Stimulated activated CD8-positive, alpha-beta memory T cell treated with anti-CD3 and anti-CD28 coated beads, Interleukin-12 subunit alpha, Interleukin-12 subunit beta, amount 100 ng/mL, for 24 hours (primary cell): ENCODE measurements around the gene ZNF385C.

Source experiments
- DNase-seq: peaks from one replicate; pipeline ENCODE4 v3.0.0-alpha.2; 2020; ENCODE audit errors: extremely low read depth

The ZNF385C gene

GRCh38 chr17:42051013-42051400, 47.3 kb downstream of the ZNF385C start:
- no peak for DNase-seq

DNA sequence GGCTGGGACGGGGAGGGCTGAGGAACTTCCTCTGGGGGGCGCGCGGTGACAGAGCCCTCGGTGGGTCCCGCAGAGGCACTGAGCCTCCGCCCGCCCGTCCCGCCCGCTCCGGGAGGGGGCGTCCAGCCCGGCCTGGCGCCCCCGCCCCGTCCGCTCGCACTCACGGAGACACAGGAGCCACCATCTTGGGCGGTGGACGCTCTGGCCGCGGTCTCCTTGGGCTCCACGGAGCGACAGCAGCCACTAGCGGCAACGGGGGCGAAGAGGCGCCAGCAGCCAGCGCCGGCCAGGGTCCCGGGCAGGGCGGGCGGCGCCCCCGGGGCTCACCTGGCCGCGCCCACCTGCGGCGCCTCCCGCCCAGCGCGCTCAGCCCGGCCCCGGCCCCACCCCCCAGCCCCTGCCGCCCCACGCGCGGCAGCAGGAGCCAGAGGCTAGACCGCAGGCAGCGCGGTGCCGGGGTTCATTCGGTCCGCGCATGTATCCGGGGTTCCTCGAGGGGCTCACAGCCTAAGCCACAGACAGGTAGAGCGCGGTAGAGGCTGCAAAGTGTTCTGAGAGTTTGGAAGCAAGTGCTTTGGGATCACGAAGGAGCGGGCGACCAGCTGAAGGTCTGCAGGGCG, 47.8 kb downstream of the ZNF385C start, which contains the start of gene C17orf113:
C17orf113 (minus strand) TSS at position 209 of the 620 bp plus-strand sequence. CDS start 7,225 bp downstream, outside the sequence.
- DNase-seq = no peak

DNA sequence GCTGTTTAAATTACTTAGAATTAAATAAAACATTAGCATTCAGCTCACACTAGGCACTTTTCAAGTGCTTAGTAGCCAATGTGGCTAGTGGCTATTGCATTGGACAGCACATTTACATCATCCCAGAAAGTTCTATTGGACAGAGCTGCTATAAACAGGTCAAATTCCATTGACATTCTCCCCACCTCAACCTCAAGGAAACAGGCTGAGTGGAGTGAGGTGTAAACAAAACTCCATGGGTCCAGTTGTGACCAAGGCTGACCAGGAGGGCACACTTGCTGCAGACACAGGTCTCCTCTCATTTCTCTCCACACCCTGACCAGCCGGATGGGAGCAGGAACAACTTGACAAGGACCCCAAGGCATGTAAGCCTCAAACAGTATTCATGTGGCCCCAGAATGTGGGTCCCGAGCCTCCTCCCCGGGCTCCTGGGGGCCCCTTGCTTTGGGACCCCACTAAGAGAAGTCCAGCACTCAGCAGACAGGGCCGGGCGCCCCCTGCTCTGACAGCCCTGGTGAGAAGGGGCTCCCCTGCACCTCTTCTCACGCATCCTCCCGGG, 48.4 kb downstream of the ZNF385C start:
- DNase-seq = no peak

DNA sequence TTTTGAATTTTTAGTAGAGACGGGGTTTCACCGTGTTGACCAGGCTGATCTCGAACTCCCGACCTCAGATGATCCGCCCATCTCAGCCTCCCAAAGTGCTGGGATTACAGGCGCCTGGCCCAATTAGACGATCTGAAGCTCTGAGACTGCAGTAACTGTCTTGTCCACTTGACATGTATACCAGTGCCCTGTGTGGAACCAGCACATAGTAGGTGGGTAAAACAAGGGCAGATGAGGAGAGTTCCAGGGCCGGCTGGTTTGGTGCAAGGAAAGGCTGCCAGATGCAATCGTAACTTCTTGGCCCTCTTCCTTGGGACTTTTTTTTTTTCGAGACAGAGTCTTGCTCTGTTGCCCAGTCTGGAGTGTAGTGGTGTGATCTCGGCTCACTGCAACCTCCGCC, 50.9 kb downstream of the ZNF385C start:
- no peak for DNase-seq

DNA sequence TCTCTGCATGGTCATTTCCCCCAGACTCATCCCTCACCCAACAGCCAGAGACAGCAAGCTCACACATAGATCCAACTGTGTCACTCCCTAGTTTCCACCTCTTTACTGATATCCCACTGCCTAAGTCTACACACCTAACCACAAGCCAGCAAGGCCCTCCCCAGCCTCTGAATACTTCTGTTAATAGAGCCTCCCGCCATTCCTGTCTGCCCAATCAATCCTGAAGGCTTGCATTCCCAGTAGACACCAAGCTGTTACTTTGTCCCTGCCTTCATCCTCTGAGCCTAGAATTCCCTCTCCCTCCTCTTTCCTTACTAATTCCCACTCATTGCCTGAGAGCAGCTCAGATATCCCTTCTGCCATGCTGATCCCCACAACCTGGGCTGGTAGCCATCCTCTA, 52.6 kb downstream of the ZNF385C start:
- no peak for DNase-seq

GRCh38 chr17:42042598-42043319, 55.5 kb downstream of the ZNF385C start:
- no peak for DNase-seq

DNA sequence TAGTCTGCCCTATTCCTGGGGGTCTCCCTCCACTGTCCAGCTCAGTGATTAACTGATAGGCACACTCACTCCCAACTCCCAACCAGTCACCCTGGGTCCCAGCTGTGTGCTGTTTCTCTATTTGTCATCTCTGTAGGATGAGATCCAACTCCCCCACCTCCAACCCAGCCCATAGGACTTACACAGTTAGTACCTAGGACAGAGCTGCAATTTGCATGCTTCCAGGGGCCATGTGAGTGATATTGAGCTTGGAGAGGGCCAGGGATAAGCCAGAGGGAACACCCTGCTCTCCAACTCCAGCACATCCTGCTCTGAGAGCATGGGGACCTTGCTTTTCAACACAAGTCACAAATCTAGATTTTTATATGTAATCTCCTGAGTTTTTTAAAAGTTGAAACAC, 56.7 kb downstream of the ZNF385C start:
- no peak for DNase-seq

DNA sequence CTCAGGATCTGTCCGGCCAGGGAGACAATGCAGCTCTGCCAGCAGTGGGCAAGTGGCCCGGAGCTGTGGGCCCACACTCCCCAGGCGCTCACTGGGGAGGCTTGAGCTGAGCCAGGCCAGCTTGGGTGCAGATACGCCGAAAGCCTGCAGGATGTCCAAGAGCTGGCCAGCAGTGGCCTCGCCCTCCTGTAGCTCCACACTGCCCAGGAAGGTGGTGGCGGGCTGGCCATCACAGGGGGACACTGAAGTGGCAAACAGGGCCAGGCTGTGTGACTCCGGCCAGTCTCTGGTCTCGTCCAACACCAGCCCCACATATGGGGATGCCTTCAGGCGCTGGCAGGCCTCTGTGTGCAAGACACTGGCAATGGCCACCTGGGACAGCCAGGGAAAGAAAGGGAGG, 57.5 kb downstream of the ZNF385C start:
- DNase-seq = no peak

- no peak for DNase-seq
Measured at GRCh38 chr17:42039794-42040763, 58.2 kb downstream of the ZNF385C start.

DNA sequence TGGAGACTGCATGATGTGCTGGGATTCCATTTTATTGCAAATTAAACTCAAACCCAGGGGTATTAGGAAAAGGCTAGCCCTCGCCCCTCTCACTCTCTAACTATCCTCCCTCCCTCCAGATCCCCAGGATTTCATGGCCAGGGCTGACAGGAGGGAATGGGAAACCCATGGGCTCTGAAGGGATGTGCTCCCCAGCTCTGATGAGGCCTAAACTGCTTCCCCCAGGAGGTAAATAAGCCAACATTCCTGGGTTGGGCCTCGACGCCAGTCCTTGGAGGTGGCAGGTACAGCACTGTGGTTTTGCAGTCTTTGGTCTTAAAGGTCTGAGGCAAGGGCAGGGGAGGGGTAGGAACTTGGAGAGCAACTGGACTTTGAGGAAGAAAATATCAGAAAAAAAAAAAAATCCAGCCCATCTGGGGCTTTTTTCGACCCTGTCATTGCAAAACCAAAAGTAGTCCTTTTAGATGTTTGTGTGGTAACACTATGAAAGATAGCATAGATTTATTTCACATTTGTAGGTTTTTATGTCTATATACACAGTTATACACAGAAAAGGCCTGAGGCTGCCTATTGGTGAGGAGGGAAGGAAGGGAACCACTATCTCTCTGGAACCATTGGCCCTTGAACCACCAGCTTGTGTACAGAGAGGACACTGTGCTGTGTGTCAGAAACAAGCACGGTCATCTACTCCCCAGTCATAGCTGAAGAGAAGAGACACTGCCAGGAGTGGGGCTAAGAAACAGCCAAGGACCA, 59.9 kb downstream of the ZNF385C start:
- DNase-seq = no peak

DNA sequence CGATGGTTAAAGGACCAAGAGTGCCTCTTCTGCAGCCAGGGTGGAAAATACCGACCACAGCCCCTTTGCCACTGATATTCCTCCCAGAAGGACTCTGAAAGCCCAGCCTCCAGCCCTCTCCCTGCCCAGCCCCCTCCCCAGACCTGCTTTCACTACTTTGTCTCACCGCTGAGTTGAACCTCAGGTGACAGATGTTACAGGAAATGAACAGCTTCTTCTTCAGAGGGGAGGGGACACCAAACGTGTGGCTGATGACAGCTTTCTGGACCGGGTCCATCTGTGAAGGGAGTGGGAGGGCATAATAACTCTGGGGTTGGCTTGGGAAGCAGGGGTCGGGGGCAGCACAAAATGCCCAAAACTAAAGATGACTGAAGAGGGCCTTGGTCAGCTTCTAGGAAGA, 64.2 kb downstream of the ZNF385C start:
- DNase-seq = no peak

GRCh38 chr17:42031584-42031983, 66.7 kb downstream of the ZNF385C start:
- DNase-seq = no peak

DNA sequence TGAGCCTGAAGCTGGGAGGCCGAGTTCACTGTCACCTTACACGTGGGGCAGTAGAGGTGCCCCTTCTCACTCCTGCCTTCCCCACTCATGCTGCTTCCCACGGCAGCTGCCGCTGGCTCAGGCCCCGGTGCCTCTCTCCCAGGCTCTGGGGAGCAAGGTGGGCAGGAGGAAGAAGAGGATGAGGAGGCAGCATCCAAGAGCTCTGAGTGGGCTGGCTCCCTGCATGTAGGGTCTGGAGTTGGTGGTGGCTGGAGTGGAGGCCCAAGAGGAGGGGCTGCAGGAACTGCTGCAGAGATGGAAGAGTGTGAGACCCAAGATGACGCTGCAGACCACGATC, 69.5 kb downstream of the ZNF385C start:
- no peak for DNase-seq

- no peak for DNase-seq
Measured at GRCh38 chr17:42027961-42028790, 70.1 kb downstream of the ZNF385C start.

GRCh38 chr17:42027590-42027889, 70.7 kb downstream of the ZNF385C start:
- no peak for DNase-seq

- no peak for DNase-seq
Measured at GRCh38 chr17:42026857-42027589, 71.2 kb downstream of the ZNF385C start.

DNA sequence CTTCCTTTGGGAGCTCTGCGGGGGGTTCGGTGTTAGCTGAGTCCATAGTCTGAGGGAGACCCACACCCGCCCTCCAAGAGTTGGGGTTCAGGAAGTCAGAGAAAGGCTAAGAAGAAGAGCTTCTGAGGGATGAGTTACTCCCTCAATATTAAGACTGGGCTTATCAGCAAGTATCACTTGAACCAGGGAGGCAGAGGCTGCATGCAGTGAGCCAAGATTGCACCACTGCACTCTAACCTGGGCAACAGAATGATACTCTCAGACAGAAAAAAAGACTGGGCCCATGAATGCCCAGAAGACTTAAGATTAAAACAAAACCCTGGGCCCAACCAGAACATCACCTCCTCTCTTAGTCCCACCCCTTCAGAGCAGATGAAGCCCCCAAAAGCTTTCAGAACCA, 72.3 kb downstream of the ZNF385C start:
- DNase-seq = no peak

- no peak for DNase-seq
Measured at GRCh38 chr17:42025191-42025579, 73.1 kb downstream of the ZNF385C start.

DNA sequence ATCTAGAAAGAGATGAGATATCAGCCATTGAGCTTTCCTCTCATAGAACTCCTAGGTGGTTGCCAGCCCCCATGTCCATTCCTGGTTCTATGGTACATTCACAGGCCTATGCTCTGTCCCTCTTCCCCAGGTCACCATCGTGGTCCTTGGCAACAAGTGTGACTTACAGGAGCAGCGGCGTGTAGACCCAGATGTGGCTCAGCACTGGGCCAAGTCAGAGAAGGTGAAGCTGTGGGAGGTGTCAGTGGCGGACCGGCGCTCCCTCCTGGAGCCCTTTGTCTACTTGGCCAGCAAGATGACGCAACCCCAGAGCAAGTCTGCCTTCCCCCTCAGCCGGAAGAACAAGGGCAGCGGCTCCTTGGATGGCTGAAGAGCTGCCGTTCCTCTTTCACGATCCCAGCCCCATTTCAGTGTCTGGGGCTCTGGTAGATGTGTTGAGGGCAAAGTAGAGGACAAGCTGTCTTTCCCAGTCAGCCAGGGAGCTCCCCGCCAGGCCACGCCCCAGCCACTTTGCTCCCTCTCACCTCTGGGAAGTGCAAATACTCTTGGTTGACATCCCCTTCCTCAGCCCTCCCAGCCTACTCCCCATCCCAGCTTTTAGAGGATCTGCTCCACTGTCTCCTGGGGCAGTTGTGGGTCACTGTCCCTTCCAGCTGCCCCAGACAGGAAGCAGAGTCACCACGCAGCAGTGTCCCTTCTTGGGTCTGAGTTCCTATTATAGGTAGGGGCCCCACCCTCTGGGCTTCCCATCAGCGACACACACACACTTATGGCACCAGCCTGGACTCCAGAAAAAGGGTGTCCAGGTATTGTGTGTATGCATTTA, 74.5 kb downstream of the ZNF385C start:
- no peak for DNase-seq
